HG02840 (cell line): ENCODE results near the gene CDH23.
"Not testable (repeated sequence)": the region's sequence is repeated elsewhere in the genome, so short reads cannot be mapped to it uniquely, and the experiment has no call there.

Experiments
- ATAC-seq: cut with Tn5 transposase; IDR thresholded peaks from one replicate; pipeline ENCODE4 v1.9.1; 2021; ENCODE audit warnings: mild to moderate bottlenecking, moderate library complexity, moderate number of reproducible peaks; ENCODE audit not compliant: unreplicated experiment, low FRiP score

The CDH23 gene

GRCh38 chr10:71849461-71849908, 452.8 kb downstream of the CDH23 start:
- ATAC-seq, result no peak

GRCh38 chr10:71850021-71850742, 453.5 kb downstream of the CDH23 start:
- ATAC-seq, result no peak

- ATAC-seq, result peak; percentile 96
These were observed 454.2 kb downstream of the CDH23 start, which contains the start of gene PSAP for GRCh38 chr10:71850743-71851464. PSAP (minus strand) TSS chr10:71851251; CDS start chr10:71851221, 30 bp downstream.

GRCh38 chr10:71851465-71852095, 454.9 kb downstream of the CDH23 start:
- not testable (repeated sequence) for ATAC-seq

- no peak for ATAC-seq
These were observed 455.7 kb downstream of the CDH23 start for GRCh38 chr10:71852355-71852937.

- no peak for ATAC-seq
These were observed 457.3 kb downstream of the CDH23 start for GRCh38 chr10:71854031-71854430.

- ATAC-seq, result no peak
These were observed 459.9 kb downstream of the CDH23 start for GRCh38 chr10:71856619-71857018.

GRCh38 chr10:71857934-71858890, 461.5 kb downstream of the CDH23 start:
- no peak for ATAC-seq

- no peak for ATAC-seq
These were observed 463.7 kb downstream of the CDH23 start for GRCh38 chr10:71860243-71861029.

GRCh38 chr10:71863203-71863602, 466.5 kb downstream of the CDH23 start:
- ATAC-seq, result no peak

GRCh38 chr10:71864911-71865361, 468.2 kb downstream of the CDH23 start:
- no peak for ATAC-seq
